Spleen (tissue), 7 donors: Measurements from ENCODE around the gene MLST8.

Source experiments
- POLR2A ChIP-seq, 3 donors: fragments of 450-650 bp; IDR thresholded peaks; one replicate each; pipeline ENCODE4 v1.5.1; 2017; ENCODE audit warnings: antibody characterized with exemption in 3 of 3, mild to moderate bottlenecking in 1 of 3
- POLR2AphosphoS5 ChIP-seq, 3 donors: sonication (generic); formaldehyde crosslinking; IDR thresholded peaks; one replicate each; pipeline ENCODE4 v1.5.1; 2017; ENCODE audit warnings: antibody characterized with exemption in 3 of 3
- TF ChIP-seq, protein P1 (sequence below), 11 experiments: fragments of 200-600 bp in 7 of 11; fragments of 450-650 bp in 4 of 11; sonication (generic) in 4 of 11; IDR thresholded peaks in 8 of 11; conservative IDR thresholded peaks in 3 of 11; 1 replicate in 7 of 11; 2 replicates in 4 of 11; pipeline versions ENCODE4 v1.4.0 to v1.8.0; 2016 to 2021; ENCODE audit warnings: antibody characterized with exemption in 11 of 11, inconsistent platforms in 4 of 11, mild to moderate bottlenecking in 1 of 11
- donor health status: DM: no; HTN: no; CAD: no; lungs with moderate emphysema.
- donor health status: DM: no; HTN: no; CAD: no.
- donor health status: DM: no; HTN: no; CAD: no.

- TF ChIP-seq POLR2A (IDR thresholded peaks at IDR 0.05): no peak
- TF ChIP-seq, protein P1, sequence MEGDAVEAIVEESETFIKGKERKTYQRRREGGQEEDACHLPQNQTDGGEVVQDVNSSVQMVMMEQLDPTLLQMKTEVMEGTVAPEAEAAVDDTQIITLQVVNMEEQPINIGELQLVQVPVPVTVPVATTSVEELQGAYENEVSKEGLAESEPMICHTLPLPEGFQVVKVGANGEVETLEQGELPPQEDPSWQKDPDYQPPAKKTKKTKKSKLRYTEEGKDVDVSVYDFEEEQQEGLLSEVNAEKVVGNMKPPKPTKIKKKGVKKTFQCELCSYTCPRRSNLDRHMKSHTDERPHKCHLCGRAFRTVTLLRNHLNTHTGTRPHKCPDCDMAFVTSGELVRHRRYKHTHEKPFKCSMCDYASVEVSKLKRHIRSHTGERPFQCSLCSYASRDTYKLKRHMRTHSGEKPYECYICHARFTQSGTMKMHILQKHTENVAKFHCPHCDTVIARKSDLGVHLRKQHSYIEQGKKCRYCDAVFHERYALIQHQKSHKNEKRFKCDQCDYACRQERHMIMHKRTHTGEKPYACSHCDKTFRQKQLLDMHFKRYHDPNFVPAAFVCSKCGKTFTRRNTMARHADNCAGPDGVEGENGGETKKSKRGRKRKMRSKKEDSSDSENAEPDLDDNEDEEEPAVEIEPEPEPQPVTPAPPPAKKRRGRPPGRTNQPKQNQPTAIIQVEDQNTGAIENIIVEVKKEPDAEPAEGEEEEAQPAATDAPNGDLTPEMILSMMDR (IDR thresholded peaks at IDR 0.05 in 8 of 11, conservative IDR thresholded peaks at IDR 0.05 in 3 of 11): peak in 2 of 11 experiments; percentile 10 to 22
- no peak for TF ChIP-seq POLR2AphosphoS5 (IDR thresholded peaks at IDR 0.05)
Observed at GRCh38 chr16:2223942-2224486, 18.8 kb downstream of the MLST8 start.
